GM18519 (cell line): ENCODE measurements around the gene CIROP.

Experiments used
- ATAC-seq: cut with Tn5 transposase; IDR thresholded peaks from one replicate; pipeline ENCODE4 v1.9.1; 2021; ENCODE audit warnings: mild to moderate bottlenecking, moderate library complexity; ENCODE audit not compliant: unreplicated experiment, low FRiP score

CIROP gene

GRCh38 chr14:23095196-23096108 is 9.3 kb downstream of the CIROP start, which contains the start of gene C14orf119:
Gene C14orf119, plus strand, starts transcription at chr14:23095505. Its CDS starts 2,154 bp downstream, at chr14:23097659.
- ATAC-seq = peak; percentile 91

- ATAC-seq = peak; percentile 13
These were observed 10.1 kb downstream of the CIROP start, which contains the start of gene ACIN1 for GRCh38 chr14:23094666-23095195. Gene ACIN1, minus strand, starts transcription at chr14:23095136. Its CDS starts 24 bp downstream, at chr14:23095112.

GRCh38 chr14:23093991-23094665 is 10.7 kb downstream of the CIROP start:
- peak; percentile 8 for ATAC-seq

GRCh38 chr14:23093526-23093925 is 11.3 kb downstream of the CIROP start:
- no peak for ATAC-seq

- ATAC-seq = no peak
These were observed 11.7 kb downstream of the CIROP start for GRCh38 chr14:23093104-23093503.

GRCh38 chr14:23091294-23092225 is 13.2 kb downstream of the CIROP start:
- no peak for ATAC-seq

GRCh38 chr14:23090254-23090636 is 14.5 kb downstream of the CIROP start:
- ATAC-seq = no peak

- no peak for ATAC-seq
These were observed 15.1 kb downstream of the CIROP start for GRCh38 chr14:23089498-23090253.

GRCh38 chr14:23086565-23086964 is 18.2 kb downstream of the CIROP start:
- ATAC-seq = no peak

- ATAC-seq = no peak
These were observed 19.3 kb downstream of the CIROP start for GRCh38 chr14:23085458-23085857.

- ATAC-seq = no peak
These were observed 24.3 kb downstream of the CIROP start for GRCh38 chr14:23080474-23080873.

- ATAC-seq = no peak
These were observed 25.1 kb downstream of the CIROP start for GRCh38 chr14:23079716-23080115.

GRCh38 chr14:23078692-23079116 is 26.1 kb downstream of the CIROP start:
- ATAC-seq = no peak

- ATAC-seq = no peak
These were observed 26.8 kb downstream of the CIROP start for GRCh38 chr14:23077962-23078361.

- no peak for ATAC-seq
These were observed 27.9 kb downstream of the CIROP start for GRCh38 chr14:23076785-23077408.

- no peak for ATAC-seq
These were observed 29.9 kb downstream of the CIROP start for GRCh38 chr14:23074906-23075305.

- ATAC-seq = no peak
These were observed 32.8 kb downstream of the CIROP start for GRCh38 chr14:23071921-23072539.

GRCh38 chr14:23071244-23071920 is 33.4 kb downstream of the CIROP start:
- peak; percentile 65 for ATAC-seq
